ENCODE measurements around the gene ILKAP.

The ILKAP gene

DNA sequence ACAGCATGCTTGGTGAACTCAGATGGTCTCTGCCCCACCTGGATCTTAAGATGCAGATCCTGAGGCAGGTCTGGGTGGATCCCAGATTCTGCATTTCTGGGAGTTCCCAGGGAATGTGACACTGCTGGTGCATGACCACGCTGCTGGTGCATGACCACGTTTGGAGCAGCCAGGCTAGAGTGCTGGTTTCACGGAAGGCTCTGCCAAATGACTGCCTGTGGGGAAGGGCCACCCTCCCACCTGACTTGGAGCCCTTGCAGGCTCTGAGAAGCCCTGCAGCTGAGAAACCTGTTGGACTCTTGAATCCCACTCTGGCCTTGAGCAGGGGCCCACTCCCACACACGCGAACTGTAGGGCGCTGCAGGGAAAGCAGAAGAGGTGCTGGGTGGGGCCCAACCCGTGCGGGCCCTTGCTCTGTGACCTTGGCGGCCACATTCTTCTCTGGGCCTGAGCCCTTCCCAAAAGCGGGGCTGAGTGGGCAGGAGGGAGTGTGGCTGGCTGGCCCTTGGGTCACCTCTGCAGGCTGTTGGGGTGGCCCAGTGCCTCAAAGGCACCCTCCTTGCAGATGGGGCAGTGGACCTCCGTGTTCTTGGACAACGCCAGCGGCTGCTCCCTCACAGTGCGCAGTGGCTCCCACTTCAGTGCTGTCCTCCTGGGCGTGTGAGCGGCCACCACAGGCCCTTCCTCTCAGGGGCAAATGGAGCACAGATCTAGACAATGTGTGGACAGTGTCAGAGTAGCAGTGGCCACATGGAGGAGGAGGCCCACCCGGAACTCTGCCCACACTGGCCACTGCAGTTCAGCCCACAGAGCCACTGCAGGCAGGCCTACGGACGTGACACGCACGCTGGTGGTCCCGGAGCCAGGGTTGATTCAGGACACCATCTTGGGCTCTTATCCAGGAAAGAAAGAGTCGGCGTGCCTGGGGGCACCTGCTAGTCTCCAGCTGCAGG is 36.8 kb downstream of the ILKAP start:
- H3K4me3 ChIP-seq (ENCODE audit: low read depth, low read length) = no peak overlapping the region
- TF ChIP-seq, protein P1, sequence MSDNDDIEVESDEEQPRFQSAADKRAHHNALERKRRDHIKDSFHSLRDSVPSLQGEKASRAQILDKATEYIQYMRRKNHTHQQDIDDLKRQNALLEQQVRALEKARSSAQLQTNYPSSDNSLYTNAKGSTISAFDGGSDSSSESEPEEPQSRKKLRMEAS (IDR thresholded peaks at IDR 0.05; ENCODE audit: low read depth, low read length) = no peak
- TF ChIP-seq MYC (IDR thresholded peaks at IDR 0.05; ENCODE audit: low read depth, low read length) (no peak), POLR2A (IDR thresholded peaks at IDR 0.05; ENCODE audit: extremely low read depth, insufficient read length) (no peak)
- TF ChIP-seq, protein P2, sequence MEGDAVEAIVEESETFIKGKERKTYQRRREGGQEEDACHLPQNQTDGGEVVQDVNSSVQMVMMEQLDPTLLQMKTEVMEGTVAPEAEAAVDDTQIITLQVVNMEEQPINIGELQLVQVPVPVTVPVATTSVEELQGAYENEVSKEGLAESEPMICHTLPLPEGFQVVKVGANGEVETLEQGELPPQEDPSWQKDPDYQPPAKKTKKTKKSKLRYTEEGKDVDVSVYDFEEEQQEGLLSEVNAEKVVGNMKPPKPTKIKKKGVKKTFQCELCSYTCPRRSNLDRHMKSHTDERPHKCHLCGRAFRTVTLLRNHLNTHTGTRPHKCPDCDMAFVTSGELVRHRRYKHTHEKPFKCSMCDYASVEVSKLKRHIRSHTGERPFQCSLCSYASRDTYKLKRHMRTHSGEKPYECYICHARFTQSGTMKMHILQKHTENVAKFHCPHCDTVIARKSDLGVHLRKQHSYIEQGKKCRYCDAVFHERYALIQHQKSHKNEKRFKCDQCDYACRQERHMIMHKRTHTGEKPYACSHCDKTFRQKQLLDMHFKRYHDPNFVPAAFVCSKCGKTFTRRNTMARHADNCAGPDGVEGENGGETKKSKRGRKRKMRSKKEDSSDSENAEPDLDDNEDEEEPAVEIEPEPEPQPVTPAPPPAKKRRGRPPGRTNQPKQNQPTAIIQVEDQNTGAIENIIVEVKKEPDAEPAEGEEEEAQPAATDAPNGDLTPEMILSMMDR (IDR thresholded peaks at IDR 0.05; ENCODE audit: low read depth, low read length) = no peak
- DNase-seq (ENCODE audit: low read depth) = no peak

DNA sequence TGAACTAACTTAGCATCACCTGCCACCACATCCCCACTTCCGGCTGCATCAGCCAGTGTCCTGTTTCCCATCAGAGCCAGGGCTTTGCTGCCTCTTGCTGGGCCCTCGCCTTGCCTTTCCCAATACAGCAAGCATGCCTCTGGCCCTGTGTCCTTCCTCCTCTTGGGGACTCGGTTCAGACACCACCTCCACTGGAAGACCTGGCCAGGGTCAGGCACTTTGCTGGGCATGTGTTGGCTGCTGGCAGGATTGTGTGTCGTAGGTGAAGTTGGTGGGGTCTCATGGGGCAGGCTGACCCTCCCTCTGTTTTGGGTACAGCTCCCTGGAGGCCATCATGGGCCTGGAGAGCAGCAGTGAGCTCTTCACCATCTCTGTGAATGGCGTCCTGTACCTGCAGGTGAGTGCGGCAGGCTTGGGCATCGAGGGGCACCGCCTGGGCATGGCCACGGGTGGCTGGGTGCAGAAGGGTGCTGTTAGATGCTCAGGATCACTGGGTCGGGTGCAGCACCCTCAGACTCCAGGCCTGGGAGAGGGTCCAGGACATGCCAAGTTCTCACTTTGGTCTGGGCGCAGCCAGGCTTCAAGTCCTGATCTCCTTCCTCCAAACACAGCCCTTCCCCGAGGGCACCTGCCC is 38.1 kb downstream of the ILKAP start:
- no peak for TF ChIP-seq MYC (IDR thresholded peaks at IDR 0.05; ENCODE audit: low read depth, low read length)
- TF ChIP-seq, protein P1 (IDR thresholded peaks at IDR 0.05; ENCODE audit: low read depth, low read length) = no peak
- TF ChIP-seq, protein P2 (IDR thresholded peaks at IDR 0.05; ENCODE audit: low read depth, low read length) = no peak
- no peak for TF ChIP-seq POLR2A (IDR thresholded peaks at IDR 0.05; ENCODE audit: extremely low read depth, insufficient read length)
- H3K4me3 ChIP-seq (ENCODE audit: low read depth, low read length) = no peak overlapping the region
- no peak for DNase-seq (ENCODE audit: low read depth)

DNA sequence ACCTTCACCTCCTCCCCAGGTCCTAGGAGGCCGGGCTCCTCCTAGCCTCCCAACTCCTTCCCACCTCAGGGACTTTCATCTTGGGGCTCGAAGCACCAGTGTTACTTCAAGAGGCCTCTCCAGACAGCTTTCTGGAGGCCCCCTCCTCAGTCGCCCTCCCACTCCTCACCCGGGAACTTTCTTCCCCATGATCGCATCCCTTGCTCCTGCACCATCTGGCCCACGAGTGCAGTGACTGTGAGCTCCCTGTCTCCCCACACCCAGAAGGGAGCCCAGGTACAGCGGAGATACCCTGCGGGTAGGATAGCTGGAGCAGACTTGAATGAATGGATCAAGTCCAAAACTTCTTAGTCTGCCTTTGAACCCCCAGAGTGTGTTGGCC is 38.6 kb downstream of the ILKAP start:
- no peak for DNase-seq (ENCODE audit: low read depth)
- TF ChIP-seq POLR2A (IDR thresholded peaks at IDR 0.05; ENCODE audit: extremely low read depth, insufficient read length) = no peak
- TF ChIP-seq, protein P1 (IDR thresholded peaks at IDR 0.05; ENCODE audit: low read depth, low read length) = no peak
- TF ChIP-seq MYC (IDR thresholded peaks at IDR 0.05; ENCODE audit: low read depth, low read length) = no peak
- TF ChIP-seq, protein P2 (IDR thresholded peaks at IDR 0.05; ENCODE audit: low read depth, low read length) = no peak

DNA sequence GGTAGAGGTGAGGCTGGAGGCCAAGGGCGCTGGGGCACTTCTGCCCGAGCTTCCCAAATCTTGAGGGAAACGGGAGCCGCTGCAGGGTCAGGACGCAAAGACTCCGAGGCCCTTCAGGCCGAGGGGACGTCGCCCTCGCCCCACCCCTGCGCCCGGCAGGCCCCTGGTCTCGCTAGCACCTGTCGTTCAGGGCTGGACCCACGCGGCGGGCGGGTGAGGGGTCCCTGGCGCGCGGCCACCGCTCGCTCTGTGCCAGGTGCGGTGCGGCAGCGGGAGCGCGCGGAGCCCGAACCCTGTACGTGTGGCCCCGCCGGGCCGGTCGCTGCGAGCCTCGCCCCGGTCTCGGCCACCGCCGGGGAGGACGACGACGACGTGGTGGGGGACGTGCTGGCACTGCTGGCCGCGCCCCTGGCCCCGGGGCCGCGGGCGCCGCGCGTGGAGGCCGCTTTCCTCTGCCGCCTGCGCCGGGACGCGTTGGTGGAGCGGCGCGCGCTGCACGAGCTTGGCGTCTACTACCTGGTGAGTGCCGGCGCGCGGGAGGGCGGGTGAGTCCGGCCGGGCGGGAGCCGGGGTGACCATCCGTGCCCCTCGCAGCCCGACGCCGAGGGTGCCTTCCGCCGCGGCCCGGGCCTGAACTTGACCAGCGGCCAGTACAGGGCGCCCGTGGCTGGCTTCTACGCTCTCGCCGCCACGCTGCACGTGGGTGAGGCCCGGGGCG is 39.9 kb downstream of the ILKAP start:
- DNase-seq (ENCODE audit: low read depth) = no peak
- TF ChIP-seq, protein P1 (IDR thresholded peaks at IDR 0.05; ENCODE audit: low read depth, low read length) = no peak
- TF ChIP-seq POLR2A (IDR thresholded peaks at IDR 0.05; ENCODE audit: extremely low read depth, insufficient read length) (no peak), MYC (IDR thresholded peaks at IDR 0.05; ENCODE audit: low read depth, low read length) (no peak)
- TF ChIP-seq, protein P2 (IDR thresholded peaks at IDR 0.05; ENCODE audit: low read depth, low read length) = no peak
- H3K4me3 ChIP-seq (ENCODE audit: low read depth, low read length) = no peak overlapping the region

More for the DNA sequence above, 38.6 kb downstream of the ILKAP start:
- H3K4me3 ChIP-seq (ENCODE audit: low read depth, low read length) = no peak overlapping the region

DNA sequence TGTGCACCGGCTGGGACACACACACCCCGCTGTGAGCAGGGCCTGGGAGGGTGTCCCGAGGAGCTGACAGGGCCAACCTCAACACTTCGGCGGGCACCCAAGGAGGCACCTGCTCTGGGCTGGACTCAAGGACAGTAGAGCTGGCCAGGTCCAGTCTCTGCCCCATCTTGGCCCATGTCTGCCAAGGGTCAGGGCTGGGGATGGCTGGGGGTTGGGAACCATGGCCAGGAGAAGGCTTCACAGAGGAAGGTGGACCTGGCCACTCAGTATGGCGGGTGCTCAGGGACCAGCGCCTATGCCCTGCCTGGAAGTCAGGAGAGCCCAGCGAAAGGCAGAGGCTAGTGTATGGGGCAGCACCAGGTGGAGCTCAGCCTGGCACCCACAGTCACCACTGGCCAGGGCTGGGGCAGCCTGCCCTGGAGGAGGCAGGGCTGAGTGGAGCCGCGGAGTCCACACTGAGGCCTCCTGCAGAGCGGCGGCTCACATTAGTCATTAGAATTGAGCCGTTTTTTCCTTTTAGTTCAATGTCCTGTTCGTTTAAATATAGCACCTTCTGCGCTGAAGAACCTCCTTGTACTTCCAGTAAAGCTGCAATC is 40.6 kb downstream of the ILKAP start:
- TF ChIP-seq, protein P2 (IDR thresholded peaks at IDR 0.05; ENCODE audit: low read depth, low read length) = no peak
- H3K4me3 ChIP-seq (ENCODE audit: low read depth, low read length) = no peak overlapping the region
- DNase-seq (ENCODE audit: low read depth) = no peak

All from NB4 (cell line).